ENCODE measurements around the gene TRPT1.

DNA sequence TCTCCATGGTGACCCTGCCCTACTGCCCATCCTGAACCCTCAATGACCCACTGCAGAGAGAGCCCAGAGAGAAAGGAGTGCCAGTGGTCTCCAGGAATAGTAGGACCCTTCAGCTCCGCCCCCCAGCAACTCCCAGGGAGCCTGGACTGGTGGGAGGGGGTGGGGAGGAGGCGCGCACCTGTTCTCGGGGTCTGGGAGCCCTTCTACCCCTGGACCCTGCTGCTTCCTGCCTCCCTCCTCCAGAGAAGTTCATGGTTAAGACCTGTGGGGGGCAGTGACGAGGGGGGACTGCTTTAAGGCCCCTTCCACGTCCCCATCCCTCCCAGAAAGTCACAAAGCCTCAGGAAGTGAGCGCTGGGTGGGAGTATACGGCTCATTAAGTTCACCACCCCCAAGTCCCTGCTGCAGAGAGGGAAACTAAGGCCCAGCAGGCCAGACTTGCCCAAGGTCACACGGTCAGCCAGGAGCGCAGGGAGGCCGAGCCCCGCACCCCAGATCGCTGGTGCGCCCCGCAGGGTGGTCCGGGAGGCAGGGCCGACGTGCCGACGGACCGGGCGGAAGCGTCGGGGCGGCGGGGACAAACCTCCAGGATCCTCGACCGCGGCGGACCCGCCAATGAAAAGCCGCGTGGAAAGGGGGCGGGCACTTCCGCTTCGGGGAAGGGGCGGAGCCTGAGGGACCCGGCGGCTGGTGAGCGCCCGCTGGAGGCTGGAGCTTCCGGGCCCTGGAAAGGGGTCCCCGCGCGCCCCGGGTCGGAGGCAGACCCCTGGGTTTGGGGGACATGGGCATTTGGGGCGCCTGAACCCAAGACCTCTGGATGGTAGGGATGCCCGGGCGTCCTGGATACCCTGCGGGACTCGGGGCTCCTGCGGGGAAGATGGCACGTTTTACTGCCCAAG, at the start of gene TRPT1, which contains the start of gene NUDT22:
- TF ChIP-seq, protein P1, sequence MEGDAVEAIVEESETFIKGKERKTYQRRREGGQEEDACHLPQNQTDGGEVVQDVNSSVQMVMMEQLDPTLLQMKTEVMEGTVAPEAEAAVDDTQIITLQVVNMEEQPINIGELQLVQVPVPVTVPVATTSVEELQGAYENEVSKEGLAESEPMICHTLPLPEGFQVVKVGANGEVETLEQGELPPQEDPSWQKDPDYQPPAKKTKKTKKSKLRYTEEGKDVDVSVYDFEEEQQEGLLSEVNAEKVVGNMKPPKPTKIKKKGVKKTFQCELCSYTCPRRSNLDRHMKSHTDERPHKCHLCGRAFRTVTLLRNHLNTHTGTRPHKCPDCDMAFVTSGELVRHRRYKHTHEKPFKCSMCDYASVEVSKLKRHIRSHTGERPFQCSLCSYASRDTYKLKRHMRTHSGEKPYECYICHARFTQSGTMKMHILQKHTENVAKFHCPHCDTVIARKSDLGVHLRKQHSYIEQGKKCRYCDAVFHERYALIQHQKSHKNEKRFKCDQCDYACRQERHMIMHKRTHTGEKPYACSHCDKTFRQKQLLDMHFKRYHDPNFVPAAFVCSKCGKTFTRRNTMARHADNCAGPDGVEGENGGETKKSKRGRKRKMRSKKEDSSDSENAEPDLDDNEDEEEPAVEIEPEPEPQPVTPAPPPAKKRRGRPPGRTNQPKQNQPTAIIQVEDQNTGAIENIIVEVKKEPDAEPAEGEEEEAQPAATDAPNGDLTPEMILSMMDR (IDR thresholded peaks at IDR 0.05; ENCODE audit: low read depth, low read length, poor library complexity, severe bottlenecking), result peak; percentile 68
- TF ChIP-seq EZH2phosphoT487 (IDR thresholded peaks at IDR 0.05; ENCODE audit: borderline replicate concordance, low read length), result no peak
